ENCODE results near the gene BTG3.

The BTG3 gene

DNA sequence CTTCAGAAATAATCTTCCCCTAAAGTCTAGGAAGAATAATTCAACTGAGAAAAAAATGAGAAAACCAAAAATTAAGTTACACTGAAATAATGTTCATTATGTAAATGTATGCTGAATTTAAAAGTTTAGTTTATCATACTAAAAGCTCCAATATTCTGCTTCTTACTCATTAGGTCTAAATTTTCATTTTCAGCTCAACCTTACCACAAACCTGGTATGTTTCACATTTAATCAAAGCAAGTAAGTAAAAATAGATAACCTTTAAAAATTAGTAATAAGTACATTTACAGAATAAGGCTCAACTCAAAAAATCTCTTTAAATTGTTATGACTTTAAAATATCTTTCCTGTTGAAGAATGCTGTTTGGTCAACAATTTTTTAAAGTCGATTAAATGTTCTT is 15.0 kb downstream of the BTG3 start:
- DNase-seq = no peak

DNA sequence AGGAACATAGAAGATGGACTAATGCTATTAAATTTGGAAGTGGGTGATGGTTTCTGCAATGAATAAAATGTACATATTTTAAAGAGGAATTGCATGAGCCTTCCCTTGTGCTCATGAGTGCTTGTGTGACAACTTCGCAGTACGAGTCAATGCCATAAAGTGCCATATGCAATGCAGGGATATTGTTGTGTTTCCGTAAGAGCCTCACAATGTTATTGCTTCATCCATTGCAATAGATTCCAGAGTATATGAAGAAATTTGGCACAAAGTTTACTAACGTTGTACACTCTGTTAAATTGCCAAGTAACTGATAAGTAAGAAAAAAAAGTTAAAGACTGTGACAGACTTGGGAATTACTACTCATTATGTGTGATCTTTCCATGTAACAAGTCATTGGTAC is 22.3 kb downstream of the BTG3 start:
- no peak for DNase-seq

DNA sequence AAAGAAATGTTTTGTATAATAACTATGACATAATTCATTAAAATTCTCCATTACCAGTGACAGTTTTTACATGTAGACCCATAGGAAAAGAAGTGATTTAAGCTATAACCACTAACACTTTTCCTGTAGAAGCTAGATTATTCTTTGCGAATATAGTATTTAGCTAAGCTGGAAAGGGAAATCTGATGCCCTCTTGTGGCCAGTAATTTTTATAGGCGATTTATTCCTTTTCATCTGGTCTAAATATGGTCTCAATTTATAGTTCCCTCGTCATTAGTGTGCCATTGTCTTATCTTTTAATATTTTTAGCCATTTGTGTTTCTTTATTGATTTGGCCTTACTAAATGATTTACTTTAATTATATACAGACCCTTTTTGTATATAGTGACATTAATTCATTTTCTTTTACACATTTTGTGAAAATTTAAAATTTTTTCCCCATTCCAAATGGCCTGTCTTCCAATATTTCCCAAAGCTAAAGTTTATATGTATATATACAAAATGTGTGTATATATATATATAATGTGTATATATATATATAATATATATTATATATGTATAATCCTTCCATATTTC is 26.7 kb downstream of the BTG3 start:
- no peak for DNase-seq

DNA sequence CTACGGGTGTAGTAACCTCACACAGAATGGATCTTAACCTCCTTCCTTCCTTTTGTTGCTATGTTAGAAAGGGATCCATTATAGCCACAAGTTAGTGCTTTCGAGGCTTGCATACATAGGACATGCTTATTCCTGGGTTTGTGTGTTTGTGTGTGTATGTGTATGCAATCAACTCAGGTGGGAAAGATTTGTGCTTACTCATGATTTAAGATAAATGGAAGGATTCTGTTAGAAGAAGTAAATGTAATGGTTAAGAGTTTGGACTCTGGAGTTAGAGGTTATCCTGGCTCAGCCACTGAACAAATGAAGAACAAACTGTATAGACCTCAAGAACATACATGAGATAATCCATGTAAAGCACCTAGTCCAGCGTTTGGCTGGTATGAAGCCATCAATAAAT is 28.8 kb downstream of the BTG3 start:
- no peak for DNase-seq

DNA sequence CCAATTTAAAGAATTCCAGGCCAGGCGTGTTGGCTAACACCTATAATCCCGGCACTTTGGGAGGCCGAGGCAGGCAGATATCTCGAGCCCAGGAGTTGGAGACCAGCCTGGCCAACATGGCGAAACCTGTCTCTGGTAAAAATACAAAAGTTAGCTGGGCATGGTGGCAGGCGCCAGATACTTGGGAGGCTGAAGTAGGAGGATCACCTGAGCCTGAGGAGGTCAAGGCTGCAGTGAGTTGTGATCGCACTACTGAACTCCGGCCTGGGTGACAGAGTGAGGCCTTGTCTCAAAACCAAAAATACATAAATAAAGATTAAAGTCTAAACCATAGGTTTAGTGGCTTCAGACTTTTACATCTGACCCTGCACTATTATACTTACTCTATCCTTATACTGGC is 32.4 kb downstream of the BTG3 start:
- no peak for DNase-seq

DNA sequence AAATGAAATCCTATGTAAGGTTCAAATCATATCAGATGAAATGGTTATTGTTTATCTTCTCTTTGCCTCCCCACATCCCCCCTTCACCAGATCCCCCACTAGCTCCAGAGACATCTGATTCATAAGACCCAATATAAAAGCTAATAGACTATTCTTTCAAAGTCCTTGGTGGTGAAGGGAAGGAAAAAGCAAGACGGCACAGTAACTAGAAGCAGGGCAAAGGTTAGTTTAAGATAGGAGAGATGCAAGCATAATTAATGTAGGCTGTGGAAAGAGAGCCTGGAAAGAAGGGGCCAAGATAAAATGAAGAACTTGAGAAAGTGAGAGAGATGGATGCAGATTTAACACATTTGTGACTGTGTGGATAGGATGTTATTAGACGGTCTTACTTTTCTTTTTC is 33.8 kb downstream of the BTG3 start:
- no peak for DNase-seq

DNA sequence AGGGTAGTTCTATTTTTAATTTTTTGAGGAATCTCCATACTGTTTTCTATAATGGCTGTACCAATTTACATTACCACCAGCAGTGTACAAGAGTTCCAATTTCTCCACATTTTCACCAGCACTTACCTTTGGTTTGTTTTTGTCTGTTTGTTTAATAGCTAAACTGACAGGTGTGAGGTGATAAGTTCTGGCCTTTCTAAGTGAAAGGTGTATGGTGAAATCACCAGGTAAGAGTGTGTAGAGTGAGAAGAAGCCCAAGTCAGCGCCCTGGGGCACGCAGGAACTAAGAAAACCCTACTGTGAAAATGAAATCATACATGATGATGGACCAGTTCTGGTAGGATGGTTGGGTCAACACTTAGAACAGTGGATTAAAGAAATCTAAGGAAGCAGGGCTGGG is 34.5 kb downstream of the BTG3 start:
- no peak for DNase-seq

DNA sequence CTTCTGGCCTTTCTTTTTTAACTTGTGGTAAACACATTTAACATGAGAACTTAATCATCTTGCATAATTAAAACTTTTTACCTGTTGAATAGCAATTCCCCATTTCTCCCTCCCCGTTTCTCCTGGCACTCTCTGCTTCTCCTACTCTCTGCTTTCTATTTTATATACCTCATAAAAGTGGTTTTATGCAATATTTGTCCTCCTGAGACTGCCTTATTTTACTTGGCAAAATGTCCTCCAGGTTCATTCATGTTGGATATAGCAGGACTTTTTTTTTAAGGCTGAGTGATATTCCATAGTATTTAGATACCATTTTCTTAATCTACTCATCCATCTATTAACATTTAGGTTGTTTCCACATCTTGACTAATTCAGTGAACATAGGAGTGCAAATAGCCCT is 35.0 kb downstream of the BTG3 start:
- no peak for DNase-seq

DNA sequence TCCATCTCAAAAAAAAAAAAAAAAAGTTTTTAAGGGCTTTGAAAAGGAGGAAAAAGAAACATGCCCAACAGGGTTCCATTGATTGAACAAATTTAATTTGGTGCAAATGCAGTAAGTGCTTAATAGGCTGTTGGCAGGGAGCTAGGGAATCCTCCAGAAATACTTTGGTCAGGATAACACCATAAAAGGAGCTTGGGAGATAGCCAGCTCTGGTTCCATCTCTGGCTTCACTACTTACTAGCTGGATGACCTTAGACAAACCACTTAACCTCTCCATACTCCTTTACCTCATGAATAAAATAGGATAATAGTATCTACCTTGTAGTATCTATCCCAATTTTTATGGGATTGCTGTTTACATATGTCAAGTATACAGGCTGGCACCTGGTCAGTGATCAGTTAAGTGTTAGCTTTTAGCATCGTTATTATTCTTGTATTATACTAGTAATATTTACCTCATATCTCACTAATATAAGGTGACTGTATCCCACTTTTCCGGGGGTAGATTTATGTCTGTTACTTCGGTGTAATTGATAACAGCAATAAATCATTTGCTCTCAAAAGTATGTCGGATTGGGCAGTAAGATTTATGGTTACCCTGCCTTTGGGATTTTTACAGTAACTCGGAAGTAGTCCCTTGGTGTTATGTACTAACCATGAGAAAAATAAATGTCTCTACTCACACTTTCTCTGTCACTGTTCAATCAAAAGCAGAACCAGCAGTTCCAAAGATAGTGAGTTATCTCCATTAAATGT is 36.4 kb downstream of the BTG3 start:
- no peak for DNase-seq

DNA sequence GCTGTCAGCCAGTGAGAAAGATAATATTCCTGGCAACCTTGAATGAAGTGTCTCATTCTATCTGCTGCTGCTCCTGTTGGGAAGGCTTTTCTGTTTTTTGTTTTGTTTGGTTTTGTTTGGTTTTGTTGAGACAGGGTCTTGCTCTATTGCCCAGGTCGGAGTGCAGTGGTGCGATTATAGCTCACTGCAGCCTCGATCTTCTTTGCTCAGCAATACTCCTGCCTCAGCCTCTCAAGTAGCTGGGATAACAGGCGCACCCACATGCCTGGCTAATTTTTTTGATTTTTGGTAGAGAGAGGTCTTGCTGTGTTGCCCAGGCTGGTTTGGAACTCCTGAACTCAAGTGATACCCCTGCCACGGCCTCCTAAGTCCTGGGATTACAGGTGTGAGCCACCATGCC is 37.6 kb downstream of the BTG3 start:
- DNase-seq = no peak

DNA sequence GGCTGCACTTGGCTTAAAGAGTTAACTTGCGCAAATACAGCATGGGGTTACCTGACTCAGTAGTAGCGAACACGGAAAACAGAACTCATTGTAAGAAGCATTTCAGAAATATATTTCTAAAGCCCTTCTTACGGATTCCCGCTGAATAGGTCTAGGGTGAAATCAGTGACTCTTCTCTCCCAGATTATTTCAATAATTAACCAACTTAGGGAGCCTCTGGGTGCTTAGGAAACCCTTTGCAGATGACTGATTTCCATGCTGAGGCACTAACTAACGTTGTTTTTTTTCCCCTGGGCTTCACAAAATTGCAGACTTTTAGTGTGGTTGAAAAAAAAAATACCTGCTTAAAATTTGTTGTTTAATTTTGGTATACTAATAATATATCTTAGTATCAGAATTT is 40.3 kb downstream of the BTG3 start:
- DNase-seq = no peak

DNA sequence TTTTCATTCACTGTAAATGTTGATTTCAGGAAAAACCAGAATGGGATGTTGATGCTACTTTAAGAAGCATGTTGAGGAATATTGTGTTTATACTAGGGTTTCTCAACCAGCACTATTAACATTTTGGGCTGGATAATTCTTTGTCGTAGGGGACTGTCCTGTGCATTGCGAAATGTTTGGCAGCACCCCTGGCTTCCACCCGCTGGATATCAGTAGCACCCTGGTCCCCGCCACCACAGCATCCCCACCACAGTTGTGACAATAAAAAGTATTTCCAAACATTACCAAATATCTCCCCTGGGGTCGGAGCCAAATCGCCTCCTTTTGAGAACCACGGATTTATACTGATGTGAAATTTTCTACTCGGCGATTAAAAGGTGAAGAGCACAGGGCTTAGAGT is 41.9 kb downstream of the BTG3 start:
- DNase-seq = no peak

DNA sequence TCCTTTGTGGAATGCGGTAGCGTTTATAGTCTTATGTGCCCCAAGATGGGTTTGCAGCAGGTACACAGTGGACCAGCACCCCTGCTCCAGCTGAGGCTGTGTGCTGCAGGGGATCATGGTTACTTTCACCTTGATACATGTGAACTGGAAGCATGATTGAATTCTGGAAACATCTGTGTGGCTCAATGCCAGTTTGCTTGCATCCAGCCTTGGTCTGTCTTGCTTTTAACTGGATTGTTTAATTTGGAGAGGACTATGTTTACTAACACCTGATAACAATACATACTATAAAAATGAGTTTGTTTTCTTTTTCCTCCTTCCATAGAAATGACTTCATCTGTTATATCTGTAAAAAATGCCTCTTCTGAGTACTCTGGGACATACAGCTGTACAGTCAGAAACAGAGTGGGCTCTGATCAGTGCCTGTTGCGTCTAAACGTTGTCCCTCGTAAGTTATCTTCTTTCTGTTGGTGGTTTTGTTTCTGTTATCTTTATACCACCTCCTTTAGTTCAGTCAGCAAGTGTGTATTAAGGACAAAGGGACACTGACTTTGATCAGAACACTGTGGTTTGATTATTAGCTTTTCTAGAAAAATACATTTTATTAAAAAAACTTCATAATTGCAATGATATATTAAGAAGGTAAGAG is 52.2 kb downstream of the BTG3 start:
- DNase-seq = no peak

DNA sequence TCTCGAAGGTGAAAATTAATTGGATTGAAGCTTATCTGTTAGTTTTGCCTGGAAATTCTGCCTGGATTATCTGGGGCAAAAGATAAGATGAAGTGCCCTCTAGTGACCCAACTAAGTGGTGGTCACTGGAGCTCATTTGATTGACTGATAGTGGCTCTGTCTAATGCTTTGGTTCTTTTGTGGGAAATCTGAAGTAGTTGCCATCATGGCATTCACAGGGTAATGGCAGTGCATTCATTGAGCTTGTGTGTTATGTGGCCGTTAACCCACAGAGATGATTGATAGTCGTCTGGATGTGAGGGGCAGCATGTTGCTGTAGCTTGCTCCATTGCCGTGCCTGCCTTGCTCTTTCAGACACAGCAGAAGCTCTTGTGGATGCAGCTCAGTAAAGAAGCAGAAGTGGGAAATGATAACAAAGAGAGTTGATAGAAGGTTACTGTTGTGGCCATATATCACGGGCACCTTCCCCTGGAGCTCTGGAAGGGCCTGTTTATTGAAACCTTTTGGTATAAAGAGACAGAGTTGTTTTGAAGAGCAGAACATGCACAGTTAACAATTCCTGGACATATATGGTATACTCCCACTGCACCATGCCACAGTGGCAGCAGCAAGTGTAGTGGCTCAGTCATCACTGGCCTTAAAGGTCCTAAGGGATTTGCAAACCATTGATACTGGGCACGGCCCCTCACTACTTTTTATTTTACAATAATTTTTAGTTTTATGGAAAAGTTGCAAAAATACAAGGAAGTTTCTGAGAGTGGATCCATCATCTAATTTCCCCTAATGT is 57.8 kb downstream of the BTG3 start:
- DNase-seq = no peak

DNA sequence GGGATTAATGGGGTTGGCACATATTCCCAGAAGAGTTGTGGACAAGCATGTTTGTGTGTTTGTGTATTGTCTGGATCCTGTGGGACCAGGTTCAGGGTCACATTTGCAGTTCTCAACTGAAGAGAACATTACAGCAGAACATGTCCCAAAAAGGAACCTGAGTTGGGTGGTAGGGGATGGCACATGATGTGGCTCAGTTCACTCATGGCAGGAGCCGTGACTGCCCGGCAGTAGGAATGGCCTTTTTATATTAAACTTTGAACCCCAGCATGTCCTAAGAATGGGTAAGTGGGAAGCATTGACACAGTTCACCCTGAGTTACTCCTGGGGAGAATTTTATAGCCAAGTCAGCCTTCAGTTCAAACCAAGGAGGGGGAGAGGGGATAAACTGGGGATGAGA is 58.6 kb downstream of the BTG3 start:
- DNase-seq = no peak

DNA sequence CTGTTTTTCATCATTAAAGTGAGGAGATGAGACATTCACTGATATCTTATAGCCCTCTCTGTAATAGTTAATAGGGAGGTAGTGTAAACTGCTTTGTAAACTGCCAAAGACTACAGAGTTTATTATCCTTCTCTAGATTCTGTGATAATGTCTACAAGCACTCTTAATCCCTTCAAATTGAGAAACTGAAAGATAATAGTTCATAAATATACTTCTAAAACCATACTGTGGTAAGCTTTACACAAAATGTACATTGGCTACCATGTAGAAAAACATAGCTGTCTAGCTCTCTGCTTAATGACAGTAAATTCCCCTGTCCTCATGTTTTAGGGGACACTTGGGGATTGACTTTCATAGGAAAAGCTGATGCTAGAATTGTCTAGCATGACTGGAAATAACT is 60.3 kb downstream of the BTG3 start:
- no peak for DNase-seq

DNA sequence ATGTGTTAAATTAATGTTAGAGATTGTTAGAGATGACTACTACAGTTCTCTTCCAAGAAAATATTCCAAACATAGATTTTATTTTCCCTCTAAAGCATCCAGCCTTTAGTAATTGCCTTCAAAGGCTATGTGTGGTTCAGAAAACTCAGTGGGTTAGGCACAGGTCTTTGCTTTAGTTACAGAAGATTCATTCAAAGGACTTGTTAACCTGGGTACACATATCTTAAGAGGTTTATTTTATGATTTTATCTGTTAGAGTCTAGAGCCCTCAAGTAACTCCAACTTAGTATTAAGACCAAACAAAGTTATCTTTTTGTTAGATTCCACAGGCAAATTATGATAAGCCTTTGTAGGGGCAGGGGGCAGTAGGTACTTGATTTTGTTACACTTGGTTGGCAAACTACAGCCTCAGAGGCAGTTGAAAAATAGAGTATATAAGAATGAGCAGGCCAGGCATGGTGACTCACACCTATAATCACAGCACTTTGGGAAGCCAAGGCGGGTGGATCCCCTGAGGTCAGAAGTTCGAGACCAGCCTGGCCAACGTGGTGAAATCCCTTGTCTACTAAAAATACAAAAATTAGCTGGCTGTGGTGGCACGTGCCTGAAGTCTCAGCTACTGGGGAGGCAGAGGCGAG is 61.9 kb downstream of the BTG3 start:
- no peak for DNase-seq

DNA sequence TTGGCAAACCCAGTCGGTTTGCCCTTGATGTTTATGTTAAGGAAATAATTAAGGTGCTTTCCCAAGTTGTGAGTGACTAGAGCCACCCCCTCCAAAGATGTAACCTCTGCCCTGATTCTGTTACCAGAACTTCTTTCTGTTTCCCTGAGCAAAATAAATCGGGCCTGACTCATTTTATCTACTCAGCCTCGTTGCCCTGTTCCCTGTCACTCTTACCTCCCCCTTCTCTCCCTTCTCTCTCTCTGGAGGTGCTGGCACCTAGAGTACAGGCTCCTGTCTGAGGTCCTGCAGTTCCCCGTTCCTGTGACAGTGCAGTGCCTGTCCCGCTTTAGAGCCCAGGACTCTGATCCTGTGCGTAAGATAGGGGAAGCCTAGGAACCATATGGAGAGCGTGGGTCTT is 64.4 kb downstream of the BTG3 start:
- no peak for DNase-seq

DNA sequence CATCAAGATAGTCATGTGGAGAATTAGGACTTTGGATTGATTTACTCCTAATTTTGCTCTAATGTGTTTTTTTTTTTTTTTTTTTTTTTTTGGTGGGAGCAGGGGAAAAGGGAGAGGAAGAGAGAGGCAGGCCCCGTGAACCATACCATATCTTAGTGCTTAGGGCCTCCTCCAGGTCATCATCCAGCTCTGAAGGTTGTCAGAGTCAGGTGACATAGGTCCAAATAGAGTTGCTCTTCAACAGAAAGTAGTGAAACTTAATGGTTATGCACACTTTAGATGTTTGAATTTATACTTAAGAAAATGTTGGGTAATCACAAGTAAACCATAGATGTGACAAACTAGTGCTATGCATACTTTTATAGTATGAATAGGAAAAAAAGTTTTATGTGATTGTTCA is 67.7 kb downstream of the BTG3 start:
- DNase-seq = no peak
